GM21529 (cell line): Measurements from ENCODE around the gene HOXD9.

Source experiments
- ATAC-seq: cut with Tn5 transposase; IDR thresholded peaks from one replicate; pipeline ENCODE4 v1.9.1; 2021; ENCODE audit not compliant: unreplicated experiment

HOXD9 gene

DNA sequence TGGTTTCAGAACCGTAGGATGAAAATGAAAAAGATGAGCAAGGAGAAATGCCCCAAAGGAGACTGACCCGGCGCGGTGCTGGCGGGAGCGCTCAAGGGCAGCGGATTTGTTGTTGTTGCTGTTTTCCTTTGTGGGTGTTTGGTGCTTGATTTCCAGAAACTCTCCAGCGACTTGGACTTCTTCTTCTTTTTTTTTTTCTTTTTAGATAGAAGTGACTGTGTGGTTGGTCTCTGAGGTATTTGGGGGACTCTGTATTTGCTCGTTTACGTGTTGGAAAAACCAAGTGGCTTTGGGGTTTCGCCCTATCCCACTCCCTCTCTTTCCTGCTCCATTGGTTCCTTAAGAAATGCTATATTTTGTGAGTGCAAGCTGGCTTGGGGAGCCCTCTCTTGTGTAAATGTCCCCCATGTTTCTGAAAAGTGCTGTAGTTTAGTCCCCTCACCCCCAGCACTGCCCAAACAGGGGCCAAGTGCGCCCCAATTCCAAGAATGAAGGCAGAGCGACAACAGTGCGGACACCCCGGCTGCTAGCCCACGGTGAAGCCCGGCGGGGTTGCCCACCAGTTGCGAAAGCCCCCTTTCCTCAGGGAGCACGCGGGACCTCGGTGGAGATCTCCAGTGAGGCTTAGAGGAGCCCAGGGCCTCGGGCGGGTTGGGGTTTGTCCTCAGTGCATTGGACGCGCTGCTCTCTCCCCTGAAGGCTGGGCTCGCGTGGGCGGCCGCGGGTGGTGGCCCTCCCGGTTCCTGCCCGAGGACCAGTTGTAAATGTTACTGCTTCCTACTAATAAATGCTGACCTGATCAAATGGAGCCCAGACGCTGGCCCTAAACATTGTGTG is 1.8 kb downstream of the HOXD9 start:
- ATAC-seq, result no peak

- no peak for ATAC-seq
Measured at GRCh38 chr2:176124947-176125771, 2.6 kb downstream of the HOXD9 start.

DNA sequence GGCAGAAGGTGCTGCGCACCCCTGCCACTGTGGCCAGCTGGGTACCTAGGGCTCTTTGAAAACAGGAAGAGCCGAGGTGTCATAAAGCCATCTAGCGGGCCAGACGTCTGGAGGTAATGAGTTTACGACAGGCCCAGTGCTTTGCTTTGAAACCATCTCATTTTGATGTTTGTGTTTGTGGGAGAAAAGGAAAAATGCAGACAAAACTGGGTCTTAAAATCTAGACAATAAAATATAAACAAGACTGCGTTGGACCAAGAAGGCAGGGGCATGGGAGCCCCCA is 3.2 kb downstream of the HOXD9 start:
- ATAC-seq, result no peak

- no peak for ATAC-seq
Measured at GRCh38 chr2:176126929-176127773, 4.6 kb downstream of the HOXD9 start.

DNA sequence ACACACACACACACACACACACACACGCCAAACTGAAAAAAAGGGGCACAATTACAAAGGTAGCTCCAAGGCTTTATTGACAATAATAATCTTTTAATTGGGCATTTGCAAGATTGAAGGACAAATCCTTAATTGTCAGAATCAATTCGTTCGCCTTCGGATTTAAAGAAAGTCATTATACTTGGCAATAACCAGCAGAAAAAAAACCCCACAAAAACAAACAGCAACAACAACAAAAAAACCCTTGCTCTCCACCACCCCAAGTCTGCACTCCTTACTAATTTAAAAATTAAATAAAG is 5.2 kb downstream of the HOXD9 start:
- no peak for ATAC-seq

DNA sequence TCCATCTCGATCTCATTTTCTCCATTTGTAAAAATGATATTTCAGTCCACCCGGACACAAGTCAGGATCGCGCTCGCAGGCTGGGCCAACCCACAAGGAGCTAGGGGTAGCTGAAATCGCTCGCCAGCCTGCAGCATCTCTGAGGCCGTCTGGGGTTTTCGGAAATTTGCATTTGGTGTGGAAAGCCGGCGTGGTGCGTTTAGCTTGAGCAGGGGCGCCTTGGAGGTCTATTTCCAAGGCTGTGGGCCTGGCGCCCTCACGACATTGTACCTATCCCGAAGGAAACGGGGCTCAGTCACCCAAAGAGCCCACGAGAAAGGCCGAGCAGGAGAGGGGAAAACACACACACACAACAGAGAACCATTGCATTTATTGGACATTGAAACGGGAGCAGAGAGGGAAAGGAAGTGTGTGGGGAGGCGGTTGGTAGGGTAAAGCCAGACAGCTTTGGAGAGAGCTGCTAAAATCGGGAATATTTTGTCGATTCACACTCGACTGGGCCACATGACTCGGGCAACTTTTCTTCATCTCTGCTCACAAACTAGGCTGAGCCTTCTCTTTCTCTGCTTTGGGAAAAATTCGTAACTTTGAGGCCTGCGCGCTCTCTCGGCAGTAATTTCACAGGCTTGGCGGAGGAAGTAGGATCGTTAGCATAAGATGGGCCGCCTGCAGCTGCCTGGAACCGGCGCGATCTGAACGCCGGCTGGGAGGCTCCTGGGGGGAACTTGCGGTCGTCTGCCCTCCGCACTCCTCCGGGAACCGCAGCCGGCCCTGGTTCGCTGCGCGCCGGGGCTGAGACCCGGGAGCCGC is 5.9 kb downstream of the HOXD9 start:
- no peak for ATAC-seq

GRCh38 chr2:176128982-176129796 is 6.7 kb downstream of the HOXD9 start, which contains the start of gene HOXD8:
Gene HOXD8 (plus strand): TSS chr2:176129705. CDS start chr2:176130367, 662 bp downstream.
- no peak for ATAC-seq

GRCh38 chr2:176129813-176130146 is 7.3 kb downstream of the HOXD9 start:
- no peak for ATAC-seq

GRCh38 chr2:176130147-176130956 is 7.8 kb downstream of the HOXD9 start:
- no peak for ATAC-seq

DNA sequence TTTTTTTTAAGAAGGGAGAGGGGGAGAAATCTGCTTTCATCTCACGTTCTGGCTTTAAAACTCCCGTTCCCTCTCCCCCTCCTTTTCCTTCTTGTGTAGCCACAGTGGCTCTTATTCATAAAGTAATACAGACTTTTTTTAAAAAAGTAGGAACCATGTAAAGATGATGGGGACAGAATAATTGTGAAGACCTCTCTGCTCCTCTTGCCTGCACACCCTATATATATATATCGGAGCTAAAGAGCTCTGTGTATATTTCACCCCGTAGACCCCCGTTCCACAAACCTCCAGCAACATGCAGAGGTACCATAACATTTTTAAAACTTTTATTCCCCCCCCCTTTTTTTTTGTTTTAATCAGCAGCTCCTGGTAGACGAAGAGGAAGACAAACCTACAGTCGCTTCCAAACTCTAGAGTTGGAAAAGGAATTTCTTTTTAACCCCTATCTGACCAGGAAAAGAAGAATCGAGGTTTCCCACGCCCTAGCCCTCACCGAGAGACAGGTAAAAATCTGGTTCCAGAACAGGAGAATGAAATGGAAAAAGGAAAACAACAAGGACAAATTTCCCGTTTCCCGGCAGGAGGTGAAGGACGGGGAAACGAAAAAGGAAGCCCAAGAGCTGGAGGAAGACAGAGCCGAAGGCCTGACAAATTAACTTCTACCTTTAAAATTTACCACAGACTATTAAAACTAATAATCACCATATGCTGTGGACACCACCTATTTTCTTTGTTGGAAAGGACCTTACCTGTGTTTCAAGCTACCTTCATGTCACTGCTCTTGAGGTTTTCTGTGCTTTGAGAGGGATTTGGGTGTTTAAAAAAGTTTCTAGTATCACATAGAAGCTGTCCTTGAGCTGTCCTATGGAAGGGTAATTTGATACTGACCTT is 8.7 kb downstream of the HOXD9 start:
- no peak for ATAC-seq

DNA sequence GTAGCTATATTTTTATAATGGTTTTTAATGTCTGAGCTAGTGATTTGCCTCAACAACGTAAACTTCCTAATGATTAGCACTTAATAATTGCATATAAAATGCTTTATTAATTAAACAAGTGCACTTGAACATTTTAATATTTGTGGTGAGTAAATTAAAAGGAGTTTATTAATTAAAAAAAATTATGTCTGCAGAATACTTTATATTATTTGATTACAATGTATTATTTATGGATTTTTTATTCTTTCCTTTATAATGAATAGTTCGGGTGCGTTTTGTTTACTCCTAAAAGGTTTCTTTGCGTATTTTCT is 9.3 kb downstream of the HOXD9 start:
- no peak for ATAC-seq

DNA sequence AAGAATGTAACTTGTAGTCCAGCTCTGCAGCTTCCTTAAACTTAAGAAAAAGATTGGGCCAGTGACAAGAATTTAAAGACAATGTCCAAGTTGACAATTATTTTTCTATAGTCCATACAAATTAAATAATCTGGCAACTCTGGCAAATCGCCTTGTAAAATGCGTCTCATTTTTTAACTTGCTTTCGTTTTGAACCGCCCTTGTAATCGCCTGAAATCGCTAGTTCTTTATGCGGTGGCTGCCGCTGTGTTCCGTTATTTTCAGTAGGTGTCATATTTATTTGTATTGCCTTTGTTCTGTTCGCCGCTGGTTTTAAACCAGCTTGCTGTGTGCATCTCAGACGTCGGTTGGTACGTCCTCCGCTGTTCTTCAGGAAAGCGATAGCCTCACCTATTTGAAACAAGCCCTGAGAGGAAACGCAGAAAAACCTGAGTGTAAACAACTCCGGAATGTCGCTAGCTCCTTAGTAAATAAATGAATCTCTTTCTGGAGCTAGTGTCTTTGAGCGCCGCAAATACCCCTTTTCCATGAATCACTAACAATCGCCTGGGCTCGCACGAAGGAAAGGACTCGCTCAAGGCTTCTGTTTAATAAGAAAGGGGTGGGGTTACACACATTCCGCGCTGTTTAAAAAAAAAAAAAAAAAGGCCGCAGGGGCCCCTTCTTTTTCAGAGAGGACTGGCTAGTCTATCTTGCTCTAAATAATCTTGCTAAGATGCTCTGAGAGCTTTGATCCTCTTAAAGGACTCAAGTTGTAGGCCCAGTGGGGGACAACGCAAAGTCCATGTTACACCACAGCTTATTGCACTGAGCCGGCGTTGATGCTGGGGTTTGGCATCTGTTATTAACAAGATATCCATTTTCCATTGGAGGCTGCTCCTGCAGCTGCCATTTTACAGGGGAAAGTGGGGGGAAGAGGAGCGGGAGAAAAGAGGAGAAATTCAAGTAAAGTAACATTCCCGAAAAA is 10.0 kb downstream of the HOXD9 start:
- ATAC-seq, result no peak

DNA sequence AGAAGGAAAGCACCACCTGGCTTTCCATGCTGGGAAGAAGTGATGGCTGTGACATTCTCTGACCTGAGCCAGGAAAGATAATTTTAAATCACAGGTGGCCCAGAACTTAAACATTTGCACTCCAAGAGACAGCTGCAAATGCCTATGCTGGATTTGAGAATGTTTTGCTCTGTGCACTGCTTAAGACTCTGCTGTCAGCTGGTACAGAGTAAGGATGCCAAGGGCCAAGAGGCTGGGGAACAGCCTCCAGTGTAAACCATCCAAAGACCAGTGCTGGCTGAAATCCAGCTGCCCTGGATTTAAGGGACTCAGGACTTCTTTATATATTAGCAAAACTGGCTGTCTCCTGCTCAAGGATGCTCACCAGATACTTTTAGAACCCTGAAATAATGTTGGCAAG is 10.9 kb downstream of the HOXD9 start:
- ATAC-seq, result no peak

GRCh38 chr2:176134035-176134434 is 11.5 kb downstream of the HOXD9 start:
- no peak for ATAC-seq

DNA sequence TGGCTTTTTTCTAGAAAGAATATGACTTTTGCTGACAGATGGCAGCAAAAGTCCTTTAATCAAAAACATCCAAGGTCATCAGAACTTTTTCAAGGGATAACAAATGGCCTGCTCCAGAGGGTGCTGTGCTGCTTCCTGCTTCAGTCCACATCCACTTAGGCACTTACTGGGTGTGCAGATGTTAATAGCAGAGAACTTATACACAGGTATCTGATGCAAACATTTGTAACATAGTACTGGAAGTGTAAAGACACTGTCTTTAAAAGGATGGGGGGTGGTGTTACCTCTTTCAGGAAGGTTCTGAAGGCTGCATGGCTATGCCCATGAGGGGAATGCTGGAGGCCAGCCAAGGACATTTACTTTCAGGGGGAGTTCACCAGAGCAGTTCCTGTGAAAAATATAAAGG is 12.5 kb downstream of the HOXD9 start:
- no peak for ATAC-seq

- ATAC-seq, result no peak
Measured at GRCh38 chr2:176136374-176137251, 14.1 kb downstream of the HOXD9 start.
